Measurements from ENCODE around the gene OTUB2. TPM values are rescaled to one million over a fixed set of nuclear protein-coding genes. Genes with fewer than 3 reads are reported as not detected.

The OTUB2 gene
- total RNA-seq, 6 donors from 2014 or later: 0.22 to 1.8 (median 1.1) TPM

GRCh38 chr14:94074534-94074933, 48.4 kb downstream of the OTUB2 start:
- H3K4me3 ChIP-seq: no peak overlapping the region
- DNase-seq: no peak
- no peak overlapping the region for H3K27ac ChIP-seq
- ATAC-seq (ENCODE audit: low FRiP score in 2 of 2): no peak
- TF ChIP-seq EP300 (IDR thresholded peaks at IDR 0.05) (no peak), POLR2A (IDR thresholded peaks at IDR 0.05) (no peak), POLR2AphosphoS5 (IDR thresholded peaks at IDR 0.05) (no peak)
- TF ChIP-seq, protein P1, sequence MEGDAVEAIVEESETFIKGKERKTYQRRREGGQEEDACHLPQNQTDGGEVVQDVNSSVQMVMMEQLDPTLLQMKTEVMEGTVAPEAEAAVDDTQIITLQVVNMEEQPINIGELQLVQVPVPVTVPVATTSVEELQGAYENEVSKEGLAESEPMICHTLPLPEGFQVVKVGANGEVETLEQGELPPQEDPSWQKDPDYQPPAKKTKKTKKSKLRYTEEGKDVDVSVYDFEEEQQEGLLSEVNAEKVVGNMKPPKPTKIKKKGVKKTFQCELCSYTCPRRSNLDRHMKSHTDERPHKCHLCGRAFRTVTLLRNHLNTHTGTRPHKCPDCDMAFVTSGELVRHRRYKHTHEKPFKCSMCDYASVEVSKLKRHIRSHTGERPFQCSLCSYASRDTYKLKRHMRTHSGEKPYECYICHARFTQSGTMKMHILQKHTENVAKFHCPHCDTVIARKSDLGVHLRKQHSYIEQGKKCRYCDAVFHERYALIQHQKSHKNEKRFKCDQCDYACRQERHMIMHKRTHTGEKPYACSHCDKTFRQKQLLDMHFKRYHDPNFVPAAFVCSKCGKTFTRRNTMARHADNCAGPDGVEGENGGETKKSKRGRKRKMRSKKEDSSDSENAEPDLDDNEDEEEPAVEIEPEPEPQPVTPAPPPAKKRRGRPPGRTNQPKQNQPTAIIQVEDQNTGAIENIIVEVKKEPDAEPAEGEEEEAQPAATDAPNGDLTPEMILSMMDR (IDR thresholded peaks at IDR 0.05): no peak
- peaks cover 28 to 39% (median 33%) of the 10 kb centered on the region in 4 donors for H3K4me1 ChIP-seq
- WGBS, 2 donors: 93 to 98% methylated on average over 3 of the region's 3 CpGs
- peaks cover 0 to 6% (median 4%) of the 10 kb centered on the region in 4 donors for H3K9me3 ChIP-seq
- peaks cover 0 to 22% (median 7%) of the 10 kb centered on the region in 4 donors for H3K36me3 ChIP-seq
- no peaks in the 10 kb centered on the region for H3K27me3 ChIP-seq

DNA sequence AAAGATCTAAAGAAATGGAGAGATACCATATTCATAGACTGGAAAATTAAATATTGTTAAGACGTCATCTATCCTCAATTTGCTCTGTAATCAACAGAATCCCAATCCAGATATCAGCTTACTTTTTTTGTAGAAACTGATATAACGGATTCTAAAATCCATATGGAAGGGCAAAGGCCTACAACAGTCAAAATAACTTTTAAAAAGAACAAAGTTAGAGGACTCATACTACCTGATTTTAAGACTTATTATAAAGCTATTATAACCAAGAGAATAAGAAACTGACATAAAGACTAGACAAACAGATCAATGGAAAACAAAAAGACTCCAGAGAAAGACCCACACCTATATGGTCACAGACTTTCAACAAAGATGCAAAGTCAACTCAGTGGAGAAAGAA, 48.9 kb downstream of the OTUB2 start:
- TF ChIP-seq EP300 (IDR thresholded peaks at IDR 0.05) (no peak), POLR2AphosphoS5 (IDR thresholded peaks at IDR 0.05) (no peak)
- 92 to 96% methylated on average over 2 of the region's 2 CpGs for WGBS, 2 donors

GRCh38 chr14:94077111-94077821, 51.1 kb downstream of the OTUB2 start:
- Histone ChIP-seq H3K27ac (no peak overlapping the region), H3K36me3 (peaks cover 0 to 22% (median 7%) of the 10 kb centered on the region in 4 donors), H3K4me1 (peaks cover 32 to 52% (median 40%) of the 10 kb centered on the region in 4 donors), H3K27me3 (no peaks in the 10 kb centered on the region), H3K9me3 (peaks cover 0 to 6% (median 4%) of the 10 kb centered on the region in 4 donors), H3K4me3 (peak overlapping the region in 3 of 4 donors; percentile 12 to 83 (median 30))
- ATAC-seq (ENCODE audit: low FRiP score in 2 of 2) (no peak), DNase-seq (no peak)
- no peak for TF ChIP-seq POLR2A (IDR thresholded peaks at IDR 0.05)
- TF ChIP-seq EP300 (IDR thresholded peaks at IDR 0.05): no peak
- TF ChIP-seq POLR2AphosphoS5 (IDR thresholded peaks at IDR 0.05): no peak
- TF ChIP-seq, protein P1 (IDR thresholded peaks at IDR 0.05): no peak
- 51 to 61% methylated on average over 7 of the region's 7 CpGs for WGBS, 2 donors

More for the DNA sequence above, 48.9 kb downstream of the OTUB2 start:
- H3K4me3 ChIP-seq: no peak overlapping the region
- no peaks in the 10 kb centered on the region for H3K27me3 ChIP-seq
- DNase-seq (no peak), ATAC-seq (ENCODE audit: low FRiP score in 2 of 2) (no peak)
- peaks cover 0 to 22% (median 7%) of the 10 kb centered on the region in 4 donors for H3K36me3 ChIP-seq
- peaks cover 32 to 44% (median 36%) of the 10 kb centered on the region in 4 donors for H3K4me1 ChIP-seq
- no peak overlapping the region for H3K27ac ChIP-seq
- peaks cover 0 to 6% (median 4%) of the 10 kb centered on the region in 4 donors for H3K9me3 ChIP-seq

DNA sequence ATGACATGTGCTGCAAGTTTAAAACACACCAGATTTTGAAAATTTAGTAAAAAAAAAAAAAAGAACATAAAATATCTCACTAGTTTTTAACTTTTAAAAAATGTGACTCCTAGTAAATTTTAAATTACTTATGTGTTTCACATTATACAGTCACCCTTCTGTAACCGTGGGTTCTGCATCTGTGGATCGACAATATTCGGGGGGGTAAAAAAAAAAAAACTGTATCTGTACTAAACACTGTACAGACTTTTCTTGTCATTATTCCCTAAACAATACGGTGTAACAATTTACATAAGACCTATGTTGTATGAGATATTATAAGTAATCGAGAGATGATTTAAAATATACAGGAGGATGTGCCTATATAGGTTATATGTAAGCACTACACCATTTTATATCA, 51.7 kb downstream of the OTUB2 start:
- TF ChIP-seq POLR2AphosphoS5 (IDR thresholded peaks at IDR 0.05) (no peak), POLR2A (IDR thresholded peaks at IDR 0.05) (no peak), EP300 (IDR thresholded peaks at IDR 0.05) (no peak)
- TF ChIP-seq, protein P1 (IDR thresholded peaks at IDR 0.05): no peak
- no peak for DNase-seq
- peaks cover 0 to 6% (median 4%) of the 10 kb centered on the region in 4 donors for H3K9me3 ChIP-seq
- peaks cover 32 to 52% (median 40%) of the 10 kb centered on the region in 4 donors for H3K4me1 ChIP-seq
- no peak overlapping the region for H3K27ac ChIP-seq
- H3K4me3 ChIP-seq: peak overlapping the region in 2 of 4 donors; percentile 83 to 96
- ATAC-seq (ENCODE audit: low FRiP score in 2 of 2): no peak
- H3K36me3 ChIP-seq: peaks cover 0 to 22% (median 7%) of the 10 kb centered on the region in 4 donors
- 83 to 84% methylated on average over 5 of the region's 5 CpGs for WGBS, 2 donors
- no peaks in the 10 kb centered on the region for H3K27me3 ChIP-seq

DNA sequence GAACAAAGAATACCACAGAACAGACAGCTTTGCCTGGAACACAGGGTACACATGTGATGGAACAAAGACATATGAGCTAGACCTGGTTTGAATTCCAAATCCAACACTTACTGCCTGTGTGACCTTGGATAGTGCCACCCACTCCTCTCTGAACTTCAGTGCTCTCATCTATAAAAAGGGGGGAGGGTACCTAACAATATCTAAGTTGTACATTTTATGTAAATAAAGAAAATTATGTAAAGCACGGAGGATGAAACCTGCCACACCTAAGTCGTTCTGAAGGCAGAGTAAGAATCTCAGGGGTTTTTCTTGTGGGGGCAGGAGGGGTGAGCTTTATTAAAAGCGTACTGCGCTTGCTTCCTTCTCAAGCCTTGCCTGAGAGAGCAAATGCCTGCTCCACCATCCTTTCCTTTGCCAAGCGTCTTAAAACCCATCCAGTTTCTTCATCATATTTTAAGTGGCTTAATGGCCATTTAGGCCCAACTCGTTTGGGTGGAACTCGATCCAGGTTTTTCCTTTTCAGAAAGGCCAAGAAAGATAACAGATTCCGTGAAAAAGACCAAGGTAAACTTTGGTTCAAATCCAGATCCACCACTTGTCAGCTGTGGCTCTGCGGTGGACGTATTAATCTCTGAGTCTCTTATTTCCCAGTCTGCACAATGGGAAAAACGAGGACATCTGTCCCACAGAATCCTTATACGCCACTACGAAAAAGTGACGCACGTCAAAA, 53.9 kb downstream of the OTUB2 start:
- Histone ChIP-seq H3K27me3 (no peaks in the 10 kb centered on the region), H3K27ac (peak overlapping the region; percentile 89 to 96 (median 92)), H3K4me3 (peak overlapping the region; percentile 76 to 96 (median 82)), H3K36me3 (peaks cover 0 to 22% (median 7%) of the 10 kb centered on the region in 4 donors), H3K9me3 (peaks cover 0 to 1% (median 0%) of the 10 kb centered on the region in 4 donors), H3K4me1 (peaks cover 32 to 52% (median 40%) of the 10 kb centered on the region in 4 donors)
- TF ChIP-seq EP300 (IDR thresholded peaks at IDR 0.05) (no peak), POLR2A (IDR thresholded peaks at IDR 0.05) (no peak), POLR2AphosphoS5 (IDR thresholded peaks at IDR 0.05) (no peak)
- TF ChIP-seq, protein P1 (IDR thresholded peaks at IDR 0.05): no peak
- no peak for DNase-seq
- 1 to 4% methylated on average over 15 of the region's 15 CpGs for WGBS, 2 donors
- ATAC-seq (ENCODE audit: low FRiP score in 2 of 2): no peak
